CD4-positive, alpha-beta memory T cell (primary cell): Measurements from ENCODE around the gene CREM. TPM values are rescaled to one million over a fixed set of nuclear protein-coding genes. Genes with fewer than 3 reads are reported as not detected.

ENCODE experiments used
- CTCF ChIA-PET: fragments of 350-600 bp; sonication (Branson Sonifier 250); formaldehyde crosslinking; loops from one replicate; lab custom pipeline; 2021; ENCODE audit warnings: inconsistent platforms; ENCODE audit not compliant: partially characterized antibody; lab: Charles Lee
- POLR2A ChIA-PET: fragments of 350-600 bp; sonication (Branson Sonifier 250); formaldehyde crosslinking; loops from one replicate; lab custom pipeline; 2021; ENCODE audit not compliant: partially characterized antibody; lab: Charles Lee
- DNase-seq, 5 donors: peaks; one replicate each; pipeline versions ENCODE4 v3.0.0 to v3.0.0-alpha.2; 2020 to 2022; ENCODE audit warnings: mixed read lengths in 1 of 5
- H3K27ac ChIP-seq: one replicate; pipeline ENCODE4 v1.7.0; 2013; ENCODE audit warnings: low read depth, low read length
- H3K27me3 ChIP-seq: 2 replicates; pipeline ENCODE4 v1.7.0; 2013; ENCODE audit warnings: mild to moderate bottlenecking, low read length, moderate library complexity; ENCODE audit not compliant: insufficient read depth
- H3K36me3 ChIP-seq: 2 replicates; pipeline ENCODE4 v1.7.0; 2013; ENCODE audit warnings: mild to moderate bottlenecking, low read length, moderate library complexity; ENCODE audit not compliant: insufficient read depth
- H3K4me1 ChIP-seq: 2 replicates; pipeline ENCODE4 v1.7.0; 2013; ENCODE audit warnings: mild to moderate bottlenecking, low read length, moderate library complexity; ENCODE audit not compliant: insufficient read depth
- H3K4me3 ChIP-seq, 2 donors: one replicate each; pipeline ENCODE4 v1.7.0; 2013; ENCODE audit warnings: low read length in 2 of 2, mild to moderate bottlenecking in 1 of 2
- H3K9me3 ChIP-seq, 2 donors: one replicate each; pipeline ENCODE4 v1.7.0; 2013; ENCODE audit warnings: low read length in 2 of 2, control low read depth in 1 of 2; ENCODE audit not compliant: control insufficient read depth in 1 of 2
- H3K27ac Mint-ChIP-seq, 7 donors: one replicate each; pipeline ENCODE4 v1.8.0; 2020 to 2021; ENCODE audit warnings: mixed read lengths in 7 of 7, mild to moderate bottlenecking in 6 of 7, inconsistent platforms in 3 of 7, moderate library complexity in 3 of 7
- H3K27me3 Mint-ChIP-seq, 2 donors: one replicate each; pipeline ENCODE4 v1.8.0; 2020 to 2021; ENCODE audit warnings: mixed read lengths in 2 of 2
- H3K36me3 Mint-ChIP-seq, 2 donors: one replicate each; pipeline ENCODE4 v1.8.0; 2020 to 2021; ENCODE audit warnings: mixed read lengths in 2 of 2, inconsistent platforms in 1 of 2, mild to moderate bottlenecking in 1 of 2
- H3K4me1 Mint-ChIP-seq, 4 donors: one replicate each; pipeline ENCODE4 v1.8.0; 2020 to 2021; ENCODE audit warnings: mixed read lengths in 4 of 4, mild to moderate bottlenecking in 1 of 4
- H3K4me3 Mint-ChIP-seq, 8 donors: one replicate each; pipeline ENCODE4 v1.8.0; 2020 to 2021; ENCODE audit warnings: mixed read lengths in 8 of 8, mild to moderate bottlenecking in 7 of 8, moderate library complexity in 6 of 8, inconsistent platforms in 3 of 8
- H3K9me3 Mint-ChIP-seq, 8 donors: one replicate each; pipeline ENCODE4 v1.8.0; 2020 to 2021; ENCODE audit warnings: mixed read lengths in 8 of 8, mild to moderate bottlenecking in 5 of 8, inconsistent platforms in 3 of 8, moderate library complexity in 1 of 8
- intact Hi-C: fragments of 100-400 bp; cut with micrococcal nuclease; formaldehyde crosslinking; loops from one replicate; pipeline ENCODE4 v1.15.1; 2023
- polyA plus RNA-seq, 2 donors: library from polyadenylated mRNA; unstranded; fragments of 300-500 nt; fragmentation: Illumina TruSeq; gene quantifications; one replicate each; pipeline ENCODE4 v1.2.3, GENCODE V29; 2021
- total RNA-seq, 2 experiments: library from RNA; stranded (reverse); gene quantifications; one replicate each; pipeline ENCODE4 v1.2.3, GENCODE V29; 2021

CREM gene
- total and polyA plus RNA-seq, 4 experiments from 2014 or later = 17.8 to 66.4 (median 26.5) TPM

DNA sequence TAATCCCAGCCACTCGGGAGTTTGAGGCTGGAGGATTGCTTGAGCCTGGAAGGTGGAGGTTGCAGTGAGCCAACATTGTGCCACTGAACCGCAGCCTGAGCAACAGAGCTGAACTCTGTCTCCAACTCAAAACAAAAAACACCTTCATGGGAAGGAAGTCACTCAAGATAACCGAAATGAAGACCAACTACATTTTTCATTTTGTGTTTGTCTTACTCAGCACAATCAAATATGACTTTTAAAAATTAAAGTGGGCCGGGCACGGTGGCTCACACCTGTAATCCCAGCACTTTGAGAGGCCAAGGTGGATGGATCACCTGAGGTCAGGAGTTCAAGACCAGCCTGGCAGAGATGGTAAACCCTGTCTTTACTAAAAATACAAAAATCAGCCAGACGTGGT, 40.0 kb downstream of the CREM start:
- no peak for DNase-seq
- Mint-ChIP-seq H3K27ac (no peak overlapping the region), H3K4me1 (no peaks in the 10 kb centered on the region), H3K9me3 (peaks cover 0 to 4% (median 0%) of the 10 kb centered on the region in 8 donors), H3K4me3 (no peak overlapping the region), H3K36me3 (peaks cover 0 to 7% of the 10 kb centered on the region in 2 donors), H3K27me3 (no peaks in the 10 kb centered on the region)
- H3K36me3 ChIP-seq = no peaks in the 10 kb centered on the region
- intact Hi-C loops = no loop called here
- H3K9me3 ChIP-seq = no peaks in the 10 kb centered on the region
- ChIA-PET POLR2A (no interaction called here), CTCF (interaction anchor here (1.0 kb wide), 1 partner anchor 29 kb away, joined by 4 read pairs; no protein-coding TSS in a partner anchor)
- no peak overlapping the region for H3K27ac ChIP-seq
- no peak overlapping the region for H3K4me3 ChIP-seq
- H3K4me1 ChIP-seq = no peaks in the 10 kb centered on the region
- H3K27me3 ChIP-seq = no peaks in the 10 kb centered on the region

DNA sequence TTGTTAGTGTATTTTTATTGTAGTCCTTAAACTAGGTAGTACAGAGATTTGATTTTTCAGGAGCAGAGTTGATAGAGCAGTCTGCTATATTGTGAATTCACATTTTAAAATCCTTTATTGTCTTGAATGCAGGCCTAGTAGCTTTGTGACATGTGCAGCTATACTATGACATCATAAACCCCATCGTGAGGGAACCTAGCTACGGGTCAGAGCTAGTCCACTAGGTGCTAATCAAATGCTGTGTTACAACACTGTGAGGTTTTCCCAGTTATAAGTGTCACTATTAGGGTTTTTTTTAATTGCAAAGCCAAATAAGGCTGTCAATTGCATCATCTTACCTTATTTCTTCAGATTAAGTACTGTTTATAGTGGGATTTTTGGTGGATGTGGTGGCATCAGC, 40.7 kb downstream of the CREM start:
- peak overlapping the region in 2 of 7 donors; percentile 5 to 46 for H3K27ac Mint-ChIP-seq
- POLR2A ChIA-PET = no interaction called here

DNA sequence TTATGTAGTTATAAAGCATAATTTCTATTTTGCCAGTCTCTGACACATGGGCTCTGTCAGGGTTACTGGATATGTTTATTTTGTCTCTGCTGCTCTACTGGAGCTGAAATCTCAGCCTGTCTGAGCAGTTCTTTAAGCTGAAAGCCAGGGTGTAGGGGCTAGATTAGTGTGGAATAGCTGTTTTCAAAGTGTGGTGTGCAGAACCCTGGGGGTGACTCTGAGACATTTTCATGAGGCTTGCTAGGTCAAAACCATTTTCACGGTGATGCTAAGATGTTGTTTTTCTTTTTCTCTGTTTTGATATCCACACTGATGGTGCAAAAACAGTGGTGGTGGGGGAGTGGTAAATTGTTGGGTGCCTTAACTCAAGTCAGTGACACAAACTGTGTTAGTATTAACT, 45.5 kb downstream of the CREM start:
- H3K4me3 Mint-ChIP-seq = no peak overlapping the region
- peak overlapping the region in 3 of 7 donors; percentile 32 to 60 (median 36) for H3K27ac Mint-ChIP-seq
- ChIA-PET POLR2A (interaction anchor here (1.2 kb wide), 1 partner anchor 24 kb away, joined by 3 read pairs; no protein-coding TSS in a partner anchor), CTCF (interaction anchor here (1.0 to 2.9 kb wide), 3 partner anchors 24 to 51 kb away, joined by 3 to 14 read pairs (median 4); no protein-coding TSS in a partner anchor)
- no peak for DNase-seq
- peaks cover 0 to 4% (median 0%) of the 10 kb centered on the region in 8 donors for H3K9me3 Mint-ChIP-seq
- H3K36me3 Mint-ChIP-seq = peaks cover 0 to 3% of the 10 kb centered on the region in 2 donors
- Histone ChIP-seq H3K4me1 (no peaks in the 10 kb centered on the region), H3K9me3 (no peaks in the 10 kb centered on the region), H3K4me3 (no peak overlapping the region), H3K27me3 (no peaks in the 10 kb centered on the region), H3K36me3 (no peaks in the 10 kb centered on the region), H3K27ac (no peak overlapping the region)
- intact Hi-C loops = no loop called here
- H3K4me1 Mint-ChIP-seq = no peaks in the 10 kb centered on the region
- no peaks in the 10 kb centered on the region for H3K27me3 Mint-ChIP-seq

More for the DNA sequence above, 40.7 kb downstream of the CREM start:
- CTCF ChIA-PET = interaction anchor here (1.0 kb wide), 1 partner anchor 28 kb away, joined by 4 read pairs; no protein-coding TSS in a partner anchor
- Mint-ChIP-seq H3K9me3 (peaks cover 0 to 4% (median 0%) of the 10 kb centered on the region in 8 donors), H3K27me3 (no peaks in the 10 kb centered on the region), H3K36me3 (peaks cover 0 to 3% of the 10 kb centered on the region in 2 donors), H3K4me3 (no peak overlapping the region), H3K4me1 (no peaks in the 10 kb centered on the region)
- Histone ChIP-seq H3K27ac (no peak overlapping the region), H3K36me3 (no peaks in the 10 kb centered on the region), H3K27me3 (no peaks in the 10 kb centered on the region), H3K4me3 (no peak overlapping the region), H3K9me3 (no peaks in the 10 kb centered on the region), H3K4me1 (no peaks in the 10 kb centered on the region)
- intact Hi-C loops = no loop called here
- no peak for DNase-seq

DNA sequence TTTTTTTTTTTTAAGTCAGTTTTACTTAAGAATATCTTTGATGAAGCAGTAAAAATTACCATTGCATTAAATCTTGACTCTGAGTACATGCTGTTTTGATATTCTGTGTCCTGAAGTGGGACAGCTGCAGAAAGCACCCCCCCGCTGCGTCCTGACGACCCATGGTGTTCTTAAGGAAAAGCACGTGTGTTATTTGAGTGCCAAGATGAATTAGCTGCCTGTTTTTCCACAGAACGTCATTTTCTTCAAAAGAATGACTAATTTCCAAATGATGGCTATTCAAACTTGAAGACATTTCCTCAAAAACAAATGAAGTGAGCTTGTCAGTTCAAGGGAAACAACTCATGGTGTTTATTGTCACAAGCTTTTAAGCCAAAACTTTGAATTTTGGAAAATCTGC, 45.9 kb downstream of the CREM start:
- Mint-ChIP-seq H3K4me1 (no peaks in the 10 kb centered on the region), H3K4me3 (no peak overlapping the region), H3K27ac (no peak overlapping the region), H3K9me3 (peaks cover 0 to 4% (median 0%) of the 10 kb centered on the region in 8 donors), H3K36me3 (peaks cover 0 to 3% of the 10 kb centered on the region in 2 donors), H3K27me3 (no peaks in the 10 kb centered on the region)
- ChIA-PET CTCF (interaction anchor here (1.2 to 2.9 kb wide), 2 partner anchors 23 to 45 kb away, joined by 4 to 14 read pairs; no protein-coding TSS in a partner anchor), POLR2A (no interaction called here)
- no peaks in the 10 kb centered on the region for H3K4me1 ChIP-seq
- no peak for DNase-seq
- H3K4me3 ChIP-seq = no peak overlapping the region
- H3K27me3 ChIP-seq = no peaks in the 10 kb centered on the region
- H3K27ac ChIP-seq = no peak overlapping the region
- no peaks in the 10 kb centered on the region for H3K9me3 ChIP-seq
- intact Hi-C loops = no loop called here
- H3K36me3 ChIP-seq = no peaks in the 10 kb centered on the region

DNA sequence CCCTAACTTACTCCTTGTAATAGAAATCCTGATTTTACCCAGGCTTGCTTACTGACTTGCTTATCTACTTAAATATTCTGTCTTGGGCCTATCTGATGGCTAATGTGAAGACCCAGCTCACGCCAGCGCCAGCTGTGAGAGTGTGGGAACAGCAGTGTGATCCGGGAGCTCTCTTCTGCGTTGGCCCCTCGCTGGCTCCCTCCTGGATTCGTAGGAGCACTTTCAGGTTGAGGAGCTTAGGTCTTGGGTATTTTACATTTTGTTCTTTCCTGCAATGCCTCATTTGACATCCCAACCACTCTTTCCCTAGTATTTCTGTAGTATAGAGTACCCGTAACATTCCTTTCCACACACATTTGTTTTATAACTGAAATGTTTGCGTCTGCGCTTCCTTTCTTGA, 51.7 kb downstream of the CREM start:
- Histone ChIP-seq H3K27ac (no peak overlapping the region), H3K27me3 (no peaks in the 10 kb centered on the region), H3K36me3 (no peaks in the 10 kb centered on the region), H3K4me3 (no peak overlapping the region), H3K4me1 (no peaks in the 10 kb centered on the region), H3K9me3 (no peaks in the 10 kb centered on the region)
- DNase-seq = no peak
- CTCF ChIA-PET = interaction anchor here (4.1 kb wide), 1 partner anchor 17 kb away, joined by 18 read pairs; no protein-coding TSS in a partner anchor
- Mint-ChIP-seq H3K9me3 (no peaks in the 10 kb centered on the region), H3K36me3 (peaks cover 4% of the 10 kb centered on the region in 2 donors), H3K27me3 (no peaks in the 10 kb centered on the region), H3K4me3 (no peak overlapping the region), H3K27ac (no peak overlapping the region), H3K4me1 (no peaks in the 10 kb centered on the region)
- POLR2A ChIA-PET = interaction anchor here (2.9 kb wide), 1 partner anchor 50 kb away, joined by 10 read pairs; the partner anchor contains the start of gene CREM
- intact Hi-C loops = no loop called here

DNA sequence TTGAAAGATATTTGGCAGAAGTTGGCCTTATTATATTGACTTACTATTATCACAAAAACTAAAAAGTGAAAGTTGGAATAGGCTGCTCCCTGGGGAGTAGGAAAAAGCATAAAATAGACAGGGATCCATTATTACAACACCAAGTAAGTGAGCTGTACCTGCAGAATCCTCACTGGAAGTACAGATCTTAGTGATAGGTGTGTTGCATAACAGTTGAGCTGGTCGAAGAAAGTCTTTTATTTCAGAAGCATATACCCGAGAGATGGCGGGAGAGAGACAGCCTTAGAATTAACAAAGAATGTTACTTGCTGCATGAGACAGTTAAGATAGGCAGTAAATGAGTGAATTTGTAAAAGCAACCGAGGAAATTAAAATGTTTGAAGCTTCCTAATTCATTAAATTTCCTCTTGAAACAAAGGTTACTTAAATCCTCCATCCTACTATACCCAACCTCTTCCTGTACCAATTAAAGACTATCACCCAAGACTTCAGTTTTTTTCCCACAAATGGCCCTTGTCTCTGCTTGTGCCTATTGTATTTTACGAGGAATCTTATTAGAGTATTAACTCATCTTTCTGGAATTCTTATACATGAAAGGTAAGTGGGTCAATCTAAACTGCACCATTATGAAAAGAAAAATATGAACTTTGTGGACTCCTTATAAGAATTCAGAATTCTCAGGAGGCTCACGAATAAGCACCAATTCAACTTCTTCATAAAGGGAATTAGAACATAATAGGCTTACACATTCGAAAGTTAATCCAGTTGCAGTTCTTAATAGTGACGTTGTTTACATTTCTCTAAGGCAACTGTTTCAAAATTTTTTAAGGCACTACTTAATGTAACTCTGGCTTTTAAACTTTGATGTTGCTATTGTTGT, 56.2 kb downstream of the CREM start:
- no peaks in the 10 kb centered on the region for H3K36me3 ChIP-seq
- POLR2A ChIA-PET = interaction anchor here (1.9 kb wide), 1 partner anchor 13 kb away, joined by 6 read pairs; no protein-coding TSS in a partner anchor
- intact Hi-C loops = loop anchor here (5.0 kb wide), 1 partner anchor 36 kb away; no protein-coding TSS in a partner anchor
- no peak overlapping the region for H3K27ac ChIP-seq
- peaks cover 4% of the 10 kb centered on the region in 2 donors for H3K36me3 Mint-ChIP-seq
- H3K9me3 Mint-ChIP-seq = no peaks in the 10 kb centered on the region
- H3K4me3 Mint-ChIP-seq = no peak overlapping the region
- H3K9me3 ChIP-seq = no peaks in the 10 kb centered on the region
- H3K4me1 Mint-ChIP-seq = no peaks in the 10 kb centered on the region
- no peaks in the 10 kb centered on the region for H3K27me3 Mint-ChIP-seq
- no peak for DNase-seq
- H3K27ac Mint-ChIP-seq = peak overlapping the region in 3 of 7 donors; percentile 17 to 61 (median 45)
- CTCF ChIA-PET = interaction anchor here (0.9 kb wide), 1 partner anchor 19 kb away, joined by 4 read pairs; no protein-coding TSS in a partner anchor
- H3K27me3 ChIP-seq = no peaks in the 10 kb centered on the region
- H3K4me1 ChIP-seq = no peaks in the 10 kb centered on the region
- no peak overlapping the region for H3K4me3 ChIP-seq
